GM12875 (cell line): ENCODE results near the gene CCND2.

Experiments used
- H3K4me3 ChIP-seq: one replicate; pipeline ENCODE4 v1.5.1; 2011; ENCODE audit warnings: low read depth, low read length, control low read depth
- TF ChIP-seq, protein P1 (sequence below): IDR thresholded peaks from 2 replicates; pipeline ENCODE4 v1.5.1; 2011; ENCODE audit warnings: low read depth, mild to moderate bottlenecking, control low read depth, inconsistent platforms, low read length, moderate library complexity, borderline replicate concordance; ENCODE audit not compliant: insufficient read depth

The CCND2 gene

DNA sequence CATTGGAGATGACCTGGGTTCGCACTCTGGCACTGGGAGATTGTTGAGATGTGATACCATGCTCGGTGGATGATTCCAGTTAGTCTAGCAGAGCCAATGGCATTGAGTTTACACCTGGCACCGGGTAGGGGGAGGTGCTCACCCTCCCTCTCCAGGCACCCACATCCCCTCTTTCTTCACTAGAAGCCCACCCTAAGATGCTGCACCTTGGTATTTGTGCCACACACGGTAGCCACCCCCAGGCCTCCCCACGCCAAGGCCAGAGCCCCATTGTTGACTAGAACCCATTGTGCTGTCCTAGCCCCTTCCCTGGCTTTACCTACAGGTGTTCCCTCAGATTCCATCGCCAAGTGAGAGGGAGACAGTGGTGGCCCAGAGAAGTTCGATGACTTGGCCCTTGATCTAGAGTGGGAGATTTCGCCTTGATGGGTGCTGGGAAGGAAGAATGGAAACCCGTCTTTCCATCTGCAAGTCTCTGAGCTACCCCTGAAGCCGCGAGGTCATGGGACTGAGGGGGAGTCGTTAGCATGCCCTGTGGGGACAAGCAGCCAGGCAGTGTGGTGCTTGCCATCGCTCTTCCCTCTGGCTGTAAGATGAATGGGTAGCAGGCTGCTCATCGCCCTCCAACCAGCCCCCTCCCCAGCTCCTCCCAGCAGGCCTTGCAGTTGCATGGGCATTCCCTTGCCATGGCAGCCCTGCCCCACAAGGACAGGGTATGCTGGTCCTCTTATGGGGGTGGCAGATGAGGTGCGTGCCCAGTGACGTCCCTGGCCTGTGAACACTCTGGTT is 8.7 kb downstream of the CCND2 start:
- H3K4me3 ChIP-seq, result no peak overlapping the region
- TF ChIP-seq, protein P1, sequence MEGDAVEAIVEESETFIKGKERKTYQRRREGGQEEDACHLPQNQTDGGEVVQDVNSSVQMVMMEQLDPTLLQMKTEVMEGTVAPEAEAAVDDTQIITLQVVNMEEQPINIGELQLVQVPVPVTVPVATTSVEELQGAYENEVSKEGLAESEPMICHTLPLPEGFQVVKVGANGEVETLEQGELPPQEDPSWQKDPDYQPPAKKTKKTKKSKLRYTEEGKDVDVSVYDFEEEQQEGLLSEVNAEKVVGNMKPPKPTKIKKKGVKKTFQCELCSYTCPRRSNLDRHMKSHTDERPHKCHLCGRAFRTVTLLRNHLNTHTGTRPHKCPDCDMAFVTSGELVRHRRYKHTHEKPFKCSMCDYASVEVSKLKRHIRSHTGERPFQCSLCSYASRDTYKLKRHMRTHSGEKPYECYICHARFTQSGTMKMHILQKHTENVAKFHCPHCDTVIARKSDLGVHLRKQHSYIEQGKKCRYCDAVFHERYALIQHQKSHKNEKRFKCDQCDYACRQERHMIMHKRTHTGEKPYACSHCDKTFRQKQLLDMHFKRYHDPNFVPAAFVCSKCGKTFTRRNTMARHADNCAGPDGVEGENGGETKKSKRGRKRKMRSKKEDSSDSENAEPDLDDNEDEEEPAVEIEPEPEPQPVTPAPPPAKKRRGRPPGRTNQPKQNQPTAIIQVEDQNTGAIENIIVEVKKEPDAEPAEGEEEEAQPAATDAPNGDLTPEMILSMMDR, result no peak

DNA sequence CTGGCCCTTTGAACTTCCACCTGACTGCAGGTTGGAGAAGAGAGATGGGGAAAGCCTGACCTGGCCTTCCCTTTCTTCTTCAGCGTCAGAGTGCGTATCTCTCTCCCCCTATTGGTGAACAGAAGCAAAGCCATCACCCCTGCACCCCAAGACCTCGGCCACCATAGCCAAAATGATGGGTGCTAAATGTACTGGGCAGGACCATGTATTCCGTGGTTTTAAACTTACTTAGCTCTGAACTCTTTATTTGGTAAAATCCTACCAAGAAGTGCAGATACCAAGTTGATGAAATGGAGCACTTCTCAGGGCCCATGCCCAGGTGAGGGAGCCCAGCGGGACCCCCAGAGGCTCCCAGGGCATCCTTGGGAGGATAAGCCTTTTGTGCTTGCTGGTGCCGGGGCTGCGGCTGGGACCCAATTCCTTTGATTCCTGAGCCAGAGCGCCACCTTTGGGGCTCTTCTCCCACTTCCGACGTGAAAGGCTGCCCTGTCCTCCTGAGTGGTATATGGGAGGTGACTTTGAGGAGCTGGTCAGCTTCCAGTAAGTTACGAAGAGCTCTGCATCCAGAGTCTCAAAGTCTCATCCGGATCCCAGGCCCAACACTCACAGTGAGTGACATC is 9.4 kb downstream of the CCND2 start:
- TF ChIP-seq, protein P1, result no peak
- H3K4me3 ChIP-seq, result no peak overlapping the region

DNA sequence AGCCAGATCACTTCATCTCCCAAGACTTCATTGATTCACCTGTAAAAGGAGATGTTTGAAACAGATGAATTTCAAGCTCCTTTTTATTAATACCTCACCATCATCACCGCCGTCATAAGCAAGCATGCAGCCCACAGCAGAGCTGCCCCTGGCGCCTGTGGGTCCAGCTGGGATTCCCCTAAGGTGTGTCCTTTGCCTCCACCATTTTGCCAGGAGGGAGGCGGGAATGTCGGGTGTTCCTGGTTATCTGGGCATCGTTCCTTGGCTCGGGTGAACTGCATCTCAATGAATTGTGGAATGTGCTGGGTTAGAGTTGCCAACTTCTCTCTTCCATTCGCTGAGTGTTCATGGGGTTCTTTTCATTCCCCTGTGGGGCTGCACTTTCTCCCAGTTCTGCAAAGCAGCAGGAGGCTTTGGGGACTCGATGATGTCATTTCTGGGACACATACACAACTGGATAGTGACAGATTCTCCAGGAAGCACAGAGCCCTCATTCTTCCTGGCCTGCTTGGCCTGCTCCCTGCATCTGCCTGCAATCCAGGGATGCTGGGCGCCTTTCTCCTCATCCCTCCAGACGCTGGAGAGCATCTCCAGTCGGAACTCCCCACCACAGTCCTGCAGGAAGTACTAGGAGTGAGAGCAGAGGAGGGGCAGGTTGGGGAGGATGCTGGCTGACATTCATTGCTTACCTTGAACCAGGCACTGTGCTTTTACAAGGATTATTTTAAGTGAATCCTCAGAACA is 10.1 kb downstream of the CCND2 start:
- TF ChIP-seq, protein P1, result no peak
- H3K4me3 ChIP-seq, result no peak overlapping the region

DNA sequence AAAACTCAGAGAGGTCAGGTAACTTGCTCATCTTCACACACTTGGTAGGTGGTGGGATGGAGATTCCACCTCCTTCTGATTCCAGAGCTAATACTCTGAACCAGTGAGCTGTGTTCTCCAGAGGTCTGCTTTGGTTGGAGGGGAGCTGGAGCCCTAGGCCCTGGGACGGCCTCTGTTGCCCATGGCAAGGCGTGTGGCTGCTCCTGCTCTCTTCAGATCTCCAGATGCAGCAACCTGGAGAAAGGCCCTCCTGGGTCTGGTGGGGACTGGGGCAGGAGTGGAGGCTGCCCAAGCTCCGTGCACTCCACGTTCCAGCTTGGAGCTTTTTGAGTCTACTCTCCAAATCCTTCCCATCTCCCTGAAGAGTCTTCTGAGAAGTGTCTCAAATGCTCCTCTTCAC is 10.7 kb downstream of the CCND2 start:
- TF ChIP-seq, protein P1, result no peak
- H3K4me3 ChIP-seq, result no peak overlapping the region

DNA sequence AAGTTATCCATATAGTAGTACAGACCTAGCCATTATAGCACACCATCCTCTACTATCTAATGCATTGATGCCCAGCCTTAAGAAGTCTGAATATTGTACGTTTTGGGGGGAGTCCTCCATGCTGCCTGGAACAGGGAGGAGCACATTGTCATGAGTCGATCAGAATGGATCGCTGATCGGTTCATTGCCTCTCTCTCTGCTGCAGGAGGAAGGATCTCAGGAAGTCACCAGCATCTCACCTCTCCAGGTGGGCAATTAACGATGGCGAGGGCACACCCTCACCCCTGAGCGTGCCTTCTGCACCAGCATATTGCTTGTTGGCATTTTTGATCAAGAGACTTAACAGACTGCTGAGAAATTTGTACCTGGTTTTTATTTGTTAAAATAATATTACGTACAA is 11.5 kb downstream of the CCND2 start:
- TF ChIP-seq, protein P1, result no peak

DNA sequence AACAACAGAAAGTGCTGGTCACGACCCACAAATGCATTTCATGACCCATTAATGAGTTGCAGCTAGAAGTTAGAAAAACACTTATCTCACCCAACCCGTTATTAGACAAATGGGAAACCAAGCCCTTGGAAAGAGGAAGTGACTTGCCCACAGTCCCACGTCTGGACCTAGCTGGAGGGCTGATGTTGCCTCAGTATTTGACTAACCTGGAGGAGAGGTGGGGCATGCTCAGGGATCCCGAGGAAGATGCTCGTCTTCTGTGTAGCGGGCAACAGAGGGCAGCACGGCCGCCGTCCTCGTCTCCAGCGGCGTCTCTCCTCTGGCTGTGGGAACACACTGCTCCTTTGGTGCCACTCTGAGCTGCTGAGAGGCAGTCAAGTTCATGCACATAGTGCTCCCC is 12.7 kb downstream of the CCND2 start:
- no peak overlapping the region for H3K4me3 ChIP-seq
- TF ChIP-seq, protein P1, result no peak

More for the DNA sequence above, 11.5 kb downstream of the CCND2 start:
- no peak overlapping the region for H3K4me3 ChIP-seq
